NOMO-1 treated with DMSO at 0.1 percent for 48 hours (cell line): Measurements from ENCODE around the gene TFAM.
"Not testable (repeated sequence)": the region's sequence is repeated elsewhere in the genome, so short reads cannot be mapped to it uniquely, and the experiment has no call there.

Source experiments
- DNase-seq: peaks from one replicate; lab custom pipeline; 2025; ENCODE audit not compliant: unreplicated experiment; lab: John Stamatoyannopoulos, UW

TFAM gene

GRCh38 chr10:58372607-58373441, 12.4 kb upstream of the TFAM start:
- DNase-seq, result no peak

DNA sequence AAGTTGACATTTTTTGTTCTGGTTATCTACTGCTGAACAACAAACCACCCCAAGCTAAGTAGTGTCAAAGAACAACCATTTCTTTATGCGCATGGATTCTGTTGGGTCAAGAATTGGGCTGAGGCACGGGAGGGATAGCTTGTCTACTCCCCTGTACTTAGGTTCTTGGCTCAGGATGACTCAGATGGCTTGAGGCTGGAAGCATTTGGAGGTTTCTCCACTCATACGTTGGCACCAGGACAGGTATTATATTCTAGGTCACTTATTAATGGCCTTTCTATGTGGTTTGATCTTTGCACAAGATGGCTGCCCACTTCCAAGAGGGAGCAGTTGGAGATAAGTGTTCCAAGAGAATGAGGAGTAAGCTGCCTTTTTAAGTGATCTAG, 11.8 kb upstream of the TFAM start:
- no peak for DNase-seq

DNA sequence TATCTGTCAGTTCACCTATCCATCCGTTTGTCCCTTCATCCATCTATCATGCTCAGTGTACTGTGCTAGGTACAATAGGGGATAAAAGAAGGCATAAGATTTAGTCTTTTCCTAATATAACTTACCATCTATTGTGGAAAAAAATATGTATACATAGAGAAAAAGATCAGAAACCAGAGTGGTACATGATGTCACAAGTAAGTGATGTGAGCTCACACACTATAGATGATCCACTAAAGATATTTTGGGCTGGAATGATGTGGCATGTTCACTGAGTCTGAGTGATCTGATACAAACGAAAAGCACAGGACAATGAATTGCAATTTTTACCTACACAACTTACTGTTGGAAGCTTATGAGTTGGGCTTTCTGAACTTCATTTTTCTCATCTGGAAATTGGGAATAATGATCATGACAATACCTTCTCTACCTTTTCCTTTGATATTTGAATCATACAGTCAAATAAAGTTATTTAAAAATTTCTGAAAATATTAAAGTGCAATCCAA, 2.7 kb upstream of the TFAM start:
- DNase-seq, result no peak

- peak; percentile 94 for DNase-seq
Observed at GRCh38 chr10:58384095-58384494, 1.1 kb upstream of the TFAM start.

DNA sequence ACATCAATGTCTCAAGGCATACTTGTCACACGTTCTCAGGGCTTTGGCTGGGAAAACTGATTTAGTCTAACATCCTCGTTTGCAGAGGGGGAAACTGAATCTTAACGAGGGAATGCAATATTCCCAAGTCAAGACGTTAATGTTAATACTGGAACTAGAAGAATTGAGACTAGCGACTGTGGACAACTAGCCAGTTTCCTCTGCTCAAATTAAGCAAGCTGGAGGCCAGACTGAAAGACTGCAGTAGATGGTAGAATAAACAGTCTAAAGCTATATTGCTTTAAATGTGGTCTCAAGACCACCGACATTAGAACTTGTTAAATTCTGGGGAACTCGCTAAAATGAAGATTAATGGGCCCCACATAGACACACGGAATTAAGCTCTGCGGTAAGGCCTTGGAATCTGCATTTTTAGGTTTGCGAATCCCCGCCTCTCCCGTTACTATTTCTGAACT, 639 bp upstream of the TFAM start:
- peak; percentile 41 for DNase-seq

DNA sequence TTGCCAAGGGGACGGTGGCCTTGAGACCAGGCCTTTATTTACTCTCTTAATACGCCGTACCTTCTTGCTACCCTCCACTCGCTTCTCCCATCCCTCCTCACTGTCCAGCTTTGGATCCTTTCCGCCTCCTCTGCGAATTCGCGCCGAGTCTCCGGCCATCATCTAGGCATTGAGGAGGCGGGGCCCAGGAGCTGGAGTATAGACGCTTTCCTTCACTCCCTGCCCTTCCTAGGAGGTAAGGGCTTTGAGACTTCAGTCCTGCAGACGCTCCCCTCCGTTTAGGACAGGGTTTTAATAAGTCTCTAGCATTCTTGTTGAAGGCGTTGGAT, 538 bp downstream of the TFAM start:
- DNase-seq, result peak; percentile 11

DNA sequence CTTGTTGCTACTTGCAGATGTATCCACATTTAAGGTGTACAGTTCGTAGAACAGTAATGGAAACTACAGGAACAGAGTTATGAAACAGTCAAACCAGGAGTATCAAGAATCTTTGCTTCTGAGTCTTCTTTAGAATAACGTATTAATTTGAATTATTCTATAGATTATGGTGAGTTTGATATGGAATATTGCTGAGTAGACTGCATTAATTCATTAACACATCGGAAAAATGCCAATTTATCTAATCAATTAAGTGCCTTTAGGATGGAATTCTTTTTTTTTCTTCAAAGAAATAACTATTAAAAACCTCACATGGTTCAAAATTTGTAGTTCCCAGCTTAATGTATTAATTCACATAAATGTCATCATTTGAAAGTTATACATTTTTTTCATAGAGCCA, 3.8 kb downstream of the TFAM start:
- DNase-seq, result no peak

DNA sequence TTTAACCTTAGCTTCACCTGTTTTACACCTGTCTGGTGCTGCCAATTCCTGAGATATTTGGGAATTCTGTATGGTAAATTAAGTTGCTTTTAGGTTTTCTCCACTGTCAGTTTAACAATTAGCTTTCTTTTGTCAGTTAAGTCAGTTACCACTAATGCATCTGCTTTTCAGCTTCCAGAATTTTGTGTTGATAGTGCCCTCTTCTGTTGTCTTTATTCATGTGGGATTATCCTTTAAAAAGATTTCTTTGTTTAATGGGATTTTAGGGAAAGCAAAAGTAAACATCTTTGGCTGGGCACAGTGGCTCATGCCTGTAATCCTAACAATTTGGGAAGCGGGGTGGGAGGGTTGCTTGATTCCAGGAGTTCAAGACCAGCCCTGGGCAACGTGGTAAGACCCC, 8.1 kb downstream of the TFAM start:
- DNase-seq, result no peak

GRCh38 chr10:58394471-58394870, 9.3 kb downstream of the TFAM start:
- no peak for DNase-seq

DNA sequence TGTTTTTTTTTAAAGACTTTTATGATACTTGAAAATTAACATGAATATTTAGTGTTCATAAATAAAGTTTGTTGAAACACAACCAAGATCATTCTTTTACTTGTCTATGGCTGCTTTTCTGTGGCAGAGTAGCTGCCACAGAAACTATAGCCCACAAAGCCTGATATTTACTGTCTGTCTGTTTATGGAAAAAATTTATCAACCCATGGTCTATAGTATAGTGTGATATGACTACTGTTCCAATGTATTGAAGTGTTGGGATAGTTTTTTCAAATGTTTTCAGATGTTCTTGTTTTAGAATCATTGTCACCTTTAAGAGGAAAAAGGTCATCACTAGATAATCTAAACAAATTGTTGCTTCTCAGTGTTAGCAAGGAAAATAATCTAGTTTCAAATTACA, 10.8 kb downstream of the TFAM start:
- no peak for DNase-seq

DNA sequence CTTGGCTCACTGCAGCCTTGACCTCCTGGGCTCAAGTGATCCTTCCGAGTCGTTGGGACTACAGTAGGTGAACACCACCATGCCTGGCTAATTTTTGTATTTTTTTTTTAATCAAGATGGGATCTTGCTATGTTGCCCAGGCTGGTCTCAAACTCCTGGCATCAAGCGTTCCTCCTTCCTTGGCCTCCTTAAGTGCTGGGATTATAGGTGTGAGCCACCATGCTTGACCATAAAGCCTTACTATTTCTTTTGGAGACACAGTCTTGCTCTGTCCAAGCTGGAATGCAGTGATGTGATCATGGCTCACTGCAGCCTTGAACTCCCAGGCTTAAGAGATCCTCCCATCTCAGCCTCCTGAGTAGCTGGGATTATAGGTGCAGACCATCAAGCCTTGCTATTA, 12.6 kb downstream of the TFAM start:
- DNase-seq, result no peak

DNA sequence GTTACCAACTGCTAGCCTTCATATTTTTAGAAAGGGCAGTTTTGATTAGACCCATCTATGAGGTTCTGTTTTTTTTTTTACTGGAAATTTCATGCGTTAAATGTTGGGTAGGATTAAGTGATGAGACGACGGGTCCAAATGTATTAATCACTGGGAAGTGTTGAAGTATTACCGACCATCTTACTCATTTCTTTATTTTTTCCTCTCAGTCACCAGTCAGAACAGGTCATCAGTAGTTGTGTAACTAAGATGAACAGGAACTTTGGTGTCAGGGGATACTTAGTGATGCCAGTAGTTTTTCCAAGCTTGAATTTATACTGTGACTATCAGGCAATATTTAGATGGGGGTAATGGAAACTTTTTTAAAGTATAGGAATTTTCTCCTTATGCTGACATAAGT, 14.2 kb downstream of the TFAM start:
- no peak for DNase-seq

GRCh38 chr10:58400609-58401008, 15.4 kb downstream of the TFAM start:
- DNase-seq, result no peak

- DNase-seq, result no peak
Observed at GRCh38 chr10:58404001-58404400, 18.8 kb downstream of the TFAM start.

GRCh38 chr10:58409956-58410610, 24.9 kb downstream of the TFAM start:
- DNase-seq, result no peak

DNA sequence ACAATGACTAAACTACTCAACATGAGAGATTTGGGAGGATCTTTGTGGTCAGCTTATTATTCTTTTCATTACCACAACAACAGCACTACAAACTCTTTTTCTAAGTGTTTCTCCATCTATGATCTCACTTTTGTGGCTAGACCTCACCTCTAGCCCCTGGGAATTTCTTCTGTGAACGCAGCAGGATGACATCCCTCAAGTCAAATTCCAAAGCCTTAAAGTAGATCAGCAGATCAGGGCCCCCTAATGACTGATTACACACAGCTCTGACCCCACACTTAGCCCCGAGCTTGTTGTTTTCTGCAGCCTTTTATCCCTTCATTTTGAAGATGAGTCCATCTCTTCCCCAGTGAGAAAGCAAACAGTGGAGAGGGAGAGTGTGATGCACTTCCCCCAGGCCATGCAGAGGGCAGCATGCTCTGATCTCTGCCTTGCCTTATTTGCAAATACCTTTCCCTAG, 27.3 kb downstream of the TFAM start:
- DNase-seq, result no peak

DNA sequence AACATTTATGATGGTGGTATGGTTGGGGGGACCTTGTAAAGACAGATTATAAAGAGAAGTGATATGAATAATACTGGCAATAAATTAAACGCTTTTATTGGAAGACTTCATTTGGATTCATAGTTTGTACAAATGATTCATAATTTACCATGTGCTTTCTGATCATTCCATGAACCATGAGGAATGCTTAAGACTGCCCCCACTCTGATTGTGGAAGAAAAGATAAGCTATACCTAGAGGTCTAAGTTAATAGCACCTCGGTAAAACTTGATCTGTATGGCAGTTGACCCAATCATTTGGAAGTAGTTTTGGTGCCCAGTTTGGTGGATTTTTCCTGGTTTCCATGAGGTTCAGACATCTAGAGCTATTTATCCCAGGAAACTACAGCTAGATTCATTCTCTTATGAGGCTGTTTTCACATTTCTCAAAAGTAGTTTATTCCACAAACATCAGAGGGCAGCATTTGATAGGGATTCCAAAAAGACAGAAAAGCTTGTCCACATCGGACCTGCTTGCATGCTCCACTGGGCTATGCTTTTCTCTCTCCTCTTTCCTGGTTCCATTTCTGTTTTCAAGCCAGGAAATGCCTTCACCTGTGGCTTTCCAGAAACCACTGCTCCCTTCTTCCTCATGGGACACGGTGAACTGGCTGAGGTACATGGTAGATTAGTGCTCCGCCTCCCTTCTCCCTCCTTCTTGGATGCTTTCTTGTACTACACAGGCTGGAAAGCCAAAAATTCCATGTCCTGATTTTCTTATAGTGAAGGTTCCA, 29.2 kb downstream of the TFAM start:
- DNase-seq, result no peak

DNA sequence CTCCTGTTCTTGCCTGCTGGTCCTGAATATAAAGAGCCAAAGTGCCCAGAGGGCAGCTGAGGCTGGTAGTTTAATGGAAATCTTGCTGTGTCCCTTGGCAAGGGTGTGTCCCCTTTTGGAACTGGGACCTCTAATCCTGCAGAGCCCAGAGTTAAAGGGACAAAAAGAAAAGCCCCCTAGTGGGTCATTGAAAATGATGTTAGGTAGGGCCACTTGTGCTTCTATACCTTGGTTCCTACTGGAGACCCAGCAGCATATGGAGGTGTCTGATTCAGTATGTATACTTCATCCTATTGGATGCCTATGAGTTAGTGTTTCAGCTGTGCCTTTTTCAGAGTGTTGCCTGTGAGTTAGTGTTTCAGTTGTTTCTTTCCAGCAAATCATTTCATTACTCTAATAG, 30.5 kb downstream of the TFAM start:
- no peak for DNase-seq

GRCh38 chr10:58417902-58418301, 32.7 kb downstream of the TFAM start:
- not testable (repeated sequence) for DNase-seq

DNA sequence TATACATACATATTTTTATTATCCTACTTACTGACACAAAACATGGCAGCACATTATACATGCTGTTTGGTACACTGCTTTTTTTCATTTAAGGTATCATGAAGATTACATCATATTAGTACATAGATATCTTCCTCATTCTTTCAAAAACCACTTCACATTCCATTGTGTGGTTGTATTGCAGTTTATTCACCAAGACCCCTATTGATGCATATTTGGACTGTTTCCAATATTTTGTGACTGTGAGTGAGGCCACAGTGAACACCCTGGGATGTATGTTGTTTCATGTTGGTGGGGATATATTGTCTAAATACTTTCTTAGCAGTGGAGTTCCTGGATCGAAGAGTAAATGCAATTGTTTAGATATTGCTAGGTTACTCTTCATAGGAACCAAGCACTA, 39.0 kb downstream of the TFAM start:
- DNase-seq, result no peak

DNA sequence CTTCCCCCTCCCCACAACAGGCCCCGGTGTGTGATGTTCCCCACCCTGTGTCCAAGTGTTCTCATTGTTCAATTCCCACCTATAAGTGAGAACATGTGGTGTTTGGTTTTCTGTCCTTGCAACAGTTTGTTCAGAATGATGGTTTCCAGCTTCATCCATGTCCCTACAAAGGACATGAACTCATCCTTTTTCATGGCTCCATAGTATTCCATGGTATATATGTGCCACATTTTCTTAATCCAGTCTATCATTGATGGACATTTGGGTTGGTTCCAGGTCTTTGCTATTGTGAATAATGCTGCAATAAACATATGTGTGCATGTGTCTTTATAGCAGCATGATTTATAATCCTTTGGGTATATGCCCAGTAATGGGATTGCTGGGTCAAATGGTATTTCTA, 43.2 kb downstream of the TFAM start:
- DNase-seq, result not testable (repeated sequence)

GRCh38 chr10:58431903-58432302, 46.7 kb downstream of the TFAM start:
- no peak for DNase-seq
